Mesendoderm (in vitro differentiated cells): Measurements from ENCODE around the gene TSSK2.
A peak's percentile ranks its signal among the peaks of the same experiment; 100 is the strongest.

Experiments
- DNase-seq: peaks from one replicate; pipeline ENCODE4 v3.0.0; 2013
- H2AK5ac ChIP-seq: 2 replicates; pipeline ENCODE4 v1.6.1; 2013; ENCODE audit warnings: low read length, inconsistent platforms
- H2BK120ac ChIP-seq: 2 replicates; pipeline ENCODE4 v1.6.1; 2013; ENCODE audit warnings: low read depth, mild to moderate bottlenecking, low read length, moderate library complexity, mixed read lengths
- H2BK15ac ChIP-seq: replicated peaks from 2 replicates; pipeline ENCODE4 v1.6.1; 2013; ENCODE audit warnings: low read depth, mild to moderate bottlenecking, moderate library complexity
- H2BK5ac ChIP-seq: 2 replicates; pipeline ENCODE4 v1.6.1; 2013; ENCODE audit warnings: low read length, inconsistent platforms
- H3K18ac ChIP-seq: 2 replicates; pipeline ENCODE4 v1.6.1; 2013; ENCODE audit warnings: mild to moderate bottlenecking, low read length, mixed read lengths
- H3K23ac ChIP-seq: one replicate; pipeline ENCODE4 v1.6.1; 2013; ENCODE audit warnings: low read length
- H3K27ac ChIP-seq: 2 replicates; pipeline ENCODE4 v1.5.1; 2013; ENCODE audit warnings: low read depth, mild to moderate bottlenecking, inconsistent platforms, low read length, moderate library complexity
- H3K27me3 ChIP-seq: 2 replicates; pipeline ENCODE4 v1.6.1; 2013; ENCODE audit warnings: low read length, control low read depth, mild to moderate bottlenecking, inconsistent platforms; ENCODE audit not compliant: insufficient read depth, poor library complexity
- H3K36me3 ChIP-seq: 2 replicates; pipeline ENCODE4 v1.6.1; 2013; ENCODE audit warnings: low read length, inconsistent platforms; ENCODE audit not compliant: control insufficient read depth, insufficient read depth
- H3K4ac ChIP-seq: one replicate; pipeline ENCODE4 v1.6.1; 2013; ENCODE audit warnings: low read depth, mild to moderate bottlenecking, low read length, moderate library complexity
- H3K4me1 ChIP-seq: 2 replicates; pipeline ENCODE4 v1.6.1; 2013; ENCODE audit warnings: low read depth, low read length, inconsistent platforms; ENCODE audit not compliant: control insufficient read depth
- H3K4me2 ChIP-seq: 2 replicates; pipeline ENCODE4 v1.6.1; 2013; ENCODE audit warnings: low read length
- H3K4me3 ChIP-seq: 2 replicates; pipeline ENCODE4 v1.5.1; 2013; ENCODE audit warnings: mild to moderate bottlenecking, low read length
- H3K56ac ChIP-seq: one replicate; pipeline ENCODE4 v1.6.1; 2013; ENCODE audit warnings: low read length
- H3K79me1 ChIP-seq: 2 replicates; pipeline ENCODE4 v1.6.1; 2013; ENCODE audit warnings: low read length, inconsistent platforms
- H3K79me2 ChIP-seq: 2 replicates; pipeline ENCODE4 v1.6.1; 2013; ENCODE audit warnings: mild to moderate bottlenecking, low read length; ENCODE audit not compliant: control insufficient read depth, insufficient read depth
- H3K9ac ChIP-seq: 2 replicates; pipeline ENCODE4 v1.6.1; 2013; ENCODE audit warnings: low read length, inconsistent platforms
- H4K5ac ChIP-seq: one replicate; pipeline ENCODE4 v1.6.1; 2013; ENCODE audit warnings: low read length
- H4K8ac ChIP-seq: one replicate; pipeline ENCODE4 v1.6.1; 2013; ENCODE audit warnings: low read depth, mild to moderate bottlenecking, control low read depth, low read length, moderate library complexity
- WGBS: extraction: QIAGEN DNeasy Blood & Tissue Kit; methylation state at CpG from one replicate; pipeline ENCODE4 v1.1.7; 2013; ENCODE audit warnings: low lambda C conversion rate, missing lambda C conversion rate; ENCODE audit not compliant: insufficient coverage; ENCODE audit errors: extremely low coverage; 5-methylcytosine and 5-hydroxymethylcytosine counted together

The TSSK2 gene

DNA sequence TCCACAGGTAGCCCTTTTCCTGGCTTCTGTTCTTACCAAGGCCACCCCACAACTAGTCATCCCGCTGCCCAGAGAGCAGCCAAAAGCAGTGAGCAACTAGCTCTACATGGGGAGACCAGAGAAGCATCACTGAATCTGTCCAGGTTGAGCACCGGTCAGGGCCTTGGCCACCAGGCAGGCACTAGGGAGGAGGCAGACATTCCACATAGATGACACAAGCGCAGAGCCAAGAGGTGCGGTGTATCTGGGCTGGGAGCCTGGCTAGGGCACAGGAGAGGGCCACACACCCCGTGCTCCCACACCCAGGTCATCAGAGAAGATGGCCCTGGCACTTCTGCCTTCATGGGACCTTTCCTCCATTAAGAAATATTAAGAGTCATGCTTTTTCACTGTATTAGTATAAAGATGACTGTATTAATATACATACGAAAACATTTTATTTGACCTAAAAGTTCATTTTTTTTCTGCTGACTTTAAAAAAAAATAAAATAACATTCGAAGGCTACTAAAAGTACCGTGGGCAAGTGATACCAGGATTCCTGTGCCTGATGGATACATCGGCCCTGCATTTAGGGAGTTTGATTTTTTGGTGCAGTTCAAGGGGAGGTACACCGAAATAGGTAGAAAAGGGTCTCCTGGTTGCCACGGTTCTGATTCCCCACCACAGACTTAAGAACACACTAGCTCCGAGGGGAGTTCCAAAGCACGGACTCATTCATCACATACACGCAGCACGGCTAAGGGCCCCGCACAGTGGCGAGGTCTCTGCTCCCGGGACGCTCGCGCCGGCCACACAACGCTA lies 10.1 kb upstream of the TSSK2 start:
- H3K79me2 ChIP-seq = peaks cover 53% of the 10 kb centered on the region
- H4K8ac ChIP-seq = no peak overlapping the region
- DNase-seq = peak; percentile 88

DNA sequence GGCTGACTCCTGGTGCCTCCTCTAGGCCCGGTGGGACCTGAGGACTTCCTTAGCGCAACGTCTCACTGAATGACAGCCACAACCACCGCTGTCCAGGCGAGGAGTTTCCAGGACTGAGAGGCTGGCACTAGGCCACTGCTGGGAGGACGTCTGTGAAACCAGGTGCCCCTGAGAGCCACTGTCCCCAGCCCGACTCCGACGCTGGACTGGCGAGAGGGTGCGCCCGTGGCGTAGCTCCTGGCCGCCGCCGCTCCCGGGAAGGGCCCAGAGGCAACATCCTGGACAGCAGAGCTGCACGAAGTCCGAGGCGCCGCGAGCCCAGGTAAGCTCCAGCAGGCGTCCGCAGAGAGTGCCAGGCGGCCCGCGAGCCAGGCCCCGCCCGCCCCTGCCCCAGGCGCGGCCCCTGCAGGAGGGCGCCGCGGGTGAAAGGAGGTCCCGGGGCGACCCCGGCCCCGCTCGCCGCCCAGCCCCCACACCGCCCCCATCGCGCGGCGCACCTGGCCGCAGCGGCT lies 9.4 kb upstream of the TSSK2 start:
- Histone ChIP-seq H4K8ac (no peak overlapping the region), H3K27me3 (no peaks in the 10 kb centered on the region), H3K4ac (peak overlapping the region; percentile 20), H3K4me3 (peak overlapping the region; percentile 95), H3K79me2 (peaks cover 47% of the 10 kb centered on the region), H3K56ac (peak overlapping the region; percentile 100), H3K27ac (peak overlapping the region; percentile 71), H3K18ac (peak overlapping the region; percentile 93), H3K4me1 (peaks cover 6% of the 10 kb centered on the region), H3K36me3 (no peaks in the 10 kb centered on the region), H2AK5ac (no peak overlapping the region), H3K23ac (peak overlapping the region; percentile 97), H2BK15ac (no peak overlapping the region), H3K79me1 (peaks cover 35% of the 10 kb centered on the region), H4K5ac (no peak overlapping the region), H3K4me2 (peak overlapping the region; percentile 87), H3K9ac (peak overlapping the region; percentile 99), H2BK5ac (no peak overlapping the region), H2BK120ac (no peak overlapping the region)
- DNase-seq = peak; percentile 59
- WGBS = no CpG with 5 or more reads among the region's 47 CpGs

More for the DNA sequence above, 10.1 kb upstream of the TSSK2 start:
- no peak overlapping the region for H2BK5ac ChIP-seq
- H3K4me3 ChIP-seq = peak overlapping the region; percentile 95
- H3K9ac ChIP-seq = peak overlapping the region; percentile 99
- no peak overlapping the region for H3K18ac ChIP-seq
- peak overlapping the region; percentile 87 for H3K4me2 ChIP-seq
- no peak overlapping the region for H2BK120ac ChIP-seq
- no peak overlapping the region for H3K23ac ChIP-seq
- H2AK5ac ChIP-seq = no peak overlapping the region
- no peak overlapping the region for H2BK15ac ChIP-seq
- H3K79me1 ChIP-seq = peaks cover 35% of the 10 kb centered on the region
- H3K36me3 ChIP-seq = no peaks in the 10 kb centered on the region
- WGBS = no CpG with 5 or more reads among the region's 23 CpGs
- H3K4ac ChIP-seq = no peak overlapping the region
- H4K5ac ChIP-seq = no peak overlapping the region
- no peak overlapping the region for H3K27ac ChIP-seq
- H3K4me1 ChIP-seq = peaks cover 6% of the 10 kb centered on the region
- no peaks in the 10 kb centered on the region for H3K27me3 ChIP-seq
- H3K56ac ChIP-seq = peak overlapping the region; percentile 100

DNA sequence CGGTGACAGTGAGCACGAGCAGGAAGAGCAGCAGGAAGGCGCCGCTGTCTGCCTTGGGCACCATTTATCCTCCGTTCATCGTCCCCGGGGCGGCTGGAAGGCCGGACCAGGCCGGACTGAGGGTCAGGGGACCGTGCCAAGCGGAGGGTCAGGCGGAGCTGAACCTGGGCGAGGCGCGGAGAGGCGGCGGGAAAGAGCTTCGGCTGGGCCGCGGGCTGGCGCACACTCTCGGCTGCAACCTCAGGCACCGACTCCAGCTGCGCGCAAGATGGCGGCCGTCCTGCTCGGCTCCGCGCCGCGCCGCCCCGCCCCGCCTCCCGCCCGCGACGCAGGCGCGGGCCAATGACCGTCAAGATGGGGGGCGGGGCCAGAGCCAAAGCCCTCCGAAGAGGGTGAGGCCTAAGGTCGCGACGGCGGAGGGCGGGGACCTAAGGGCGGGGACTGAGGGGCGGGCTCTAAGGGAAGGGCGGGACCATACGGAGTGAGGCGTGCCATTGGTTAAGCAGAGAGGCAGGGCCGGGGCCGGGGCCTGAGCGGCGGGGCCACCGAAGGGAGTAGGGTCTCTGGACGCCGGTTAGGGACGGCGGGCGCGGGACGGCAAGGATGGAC lies 8.9 kb upstream of the TSSK2 start, which contains the start of gene DGCR2:
DGCR2 (minus strand) TSS at position 270 of the 609 bp plus-strand sequence; CDS start at position 64, 206 bp downstream.
- Histone ChIP-seq H3K36me3 (no peaks in the 10 kb centered on the region), H2AK5ac (no peak within 1 kb of the TSS), H2BK5ac (peak within 1 kb of the TSS; percentile 84), H3K27me3 (no peaks in the 10 kb centered on the region), H3K9ac (peak within 1 kb of the TSS; percentile 99), H3K56ac (peak within 1 kb of the TSS; percentile 100), H4K5ac (no peak within 1 kb of the TSS), H3K27ac (peak within 1 kb of the TSS; percentile 71), H3K4me2 (peak within 1 kb of the TSS; percentile 87), H4K8ac (peak within 1 kb of the TSS; percentile 39), H3K4ac (peak within 1 kb of the TSS; percentile 20), H2BK120ac (no peak within 1 kb of the TSS), H3K23ac (peak within 1 kb of the TSS; percentile 97), H3K4me1 (peaks cover 6% of the 10 kb centered on the region), H3K79me1 (peaks cover 30% of the 10 kb centered on the region), H2BK15ac (no peak within 1 kb of the TSS), H3K4me3 (peak within 1 kb of the TSS; percentile 95), H3K79me2 (peaks cover 41% of the 10 kb centered on the region), H3K18ac (peak within 1 kb of the TSS; percentile 93)
- WGBS = no CpG with 5 or more reads among the region's 67 CpGs
- peak; percentile 98 for DNase-seq

DNA sequence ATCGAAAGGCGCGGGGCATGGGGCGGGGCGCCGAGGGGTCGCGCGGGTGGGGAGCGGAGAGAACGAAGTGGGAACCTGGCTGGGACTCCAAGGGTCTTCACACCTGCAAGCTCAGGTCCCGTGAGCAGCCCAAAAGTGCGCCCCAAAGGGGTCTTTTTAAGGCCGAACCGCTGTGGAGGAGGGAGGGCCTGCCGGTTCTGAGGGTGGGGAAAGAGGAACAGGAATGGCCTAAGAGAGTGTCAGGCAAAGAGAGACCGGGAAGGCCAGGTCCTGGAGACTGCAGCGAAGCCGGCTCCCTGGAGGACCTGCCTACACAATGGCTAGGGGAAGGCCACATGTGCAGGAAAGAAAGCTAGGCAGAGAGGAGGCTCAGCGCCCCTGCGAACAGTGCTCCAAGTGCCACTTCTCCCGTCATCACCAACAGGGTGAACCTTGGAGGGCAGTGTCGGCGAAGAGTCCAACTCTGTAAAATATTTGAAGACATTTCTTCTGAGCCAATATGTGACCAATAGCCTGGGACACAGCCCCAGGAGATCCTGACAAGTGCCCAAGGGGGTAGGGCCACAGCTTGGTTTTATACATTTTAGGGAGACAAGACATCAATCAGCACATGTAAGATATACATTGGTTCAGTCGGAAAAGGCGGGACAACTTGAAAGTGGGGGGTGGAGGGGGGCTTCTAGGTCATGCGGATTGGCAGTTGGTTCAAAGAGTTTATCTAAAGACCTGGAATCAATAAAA lies 8.2 kb upstream of the TSSK2 start:
- Histone ChIP-seq H3K27me3 (no peaks in the 10 kb centered on the region), H3K9ac (peak overlapping the region; percentile 81), H2BK120ac (no peak overlapping the region), H3K4me2 (peak overlapping the region; percentile 79), H3K79me2 (peaks cover 35% of the 10 kb centered on the region), H3K4me1 (peaks cover 6% of the 10 kb centered on the region), H3K18ac (peak overlapping the region; percentile 29), H4K8ac (peak overlapping the region; percentile 39), H3K23ac (no peak overlapping the region), H4K5ac (no peak overlapping the region), H3K4me3 (peak overlapping the region; percentile 45), H2BK15ac (no peak overlapping the region), H3K56ac (peak overlapping the region; percentile 84), H3K79me1 (peaks cover 26% of the 10 kb centered on the region), H3K27ac (no peak overlapping the region), H3K4ac (no peak overlapping the region), H2AK5ac (no peak overlapping the region), H2BK5ac (no peak overlapping the region), H3K36me3 (no peaks in the 10 kb centered on the region)
- DNase-seq = peak; percentile 69
- WGBS = no CpG with 5 or more reads among the region's 27 CpGs

DNA sequence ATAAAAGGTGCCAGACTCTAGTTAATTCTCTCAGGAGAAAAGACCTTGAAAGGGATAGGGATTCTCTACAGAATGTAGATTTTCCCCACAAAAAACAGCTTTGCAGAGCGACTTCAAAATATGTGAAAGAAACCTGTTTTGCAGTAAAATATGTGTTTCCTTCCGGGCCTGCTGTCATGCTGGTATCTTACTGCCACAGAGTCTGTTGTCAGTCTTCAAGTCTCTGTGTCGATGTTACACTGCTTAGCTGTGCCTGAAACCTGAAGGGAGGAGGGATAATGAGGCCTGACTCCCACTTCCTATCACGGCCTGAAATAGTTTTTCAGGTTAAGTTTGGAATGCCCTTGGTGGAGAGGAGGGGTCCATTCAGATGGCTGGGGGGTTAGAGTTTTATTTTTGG lies 7.2 kb upstream of the TSSK2 start:
- Histone ChIP-seq H3K36me3 (no peaks in the 10 kb centered on the region), H3K23ac (no peak overlapping the region), H3K27me3 (no peaks in the 10 kb centered on the region), H3K9ac (no peak overlapping the region), H3K4ac (no peak overlapping the region), H3K4me1 (peaks cover 6% of the 10 kb centered on the region), H3K4me3 (no peak overlapping the region), H2AK5ac (no peak overlapping the region), H2BK120ac (no peak overlapping the region), H3K79me1 (peaks cover 21% of the 10 kb centered on the region), H4K8ac (no peak overlapping the region), H2BK15ac (no peak overlapping the region), H3K56ac (peak overlapping the region; percentile 3), H3K79me2 (peaks cover 25% of the 10 kb centered on the region), H3K4me2 (no peak overlapping the region), H3K27ac (no peak overlapping the region), H3K18ac (no peak overlapping the region), H2BK5ac (no peak overlapping the region), H4K5ac (no peak overlapping the region)
- no CpG with 5 or more reads among the region's 4 CpGs for WGBS
- DNase-seq = no peak
